NCI-H1048 (cell line): Measurements from ENCODE around the gene KREMEN2.
"Not testable (repeated sequence)": the region's sequence is repeated elsewhere in the genome, so short reads cannot be mapped to it uniquely, and the experiment has no call there.

ENCODE experiments used
- DNase-seq: peaks from one replicate; lab custom pipeline; 2025; lab: John Stamatoyannopoulos, UW

The KREMEN2 gene

DNA sequence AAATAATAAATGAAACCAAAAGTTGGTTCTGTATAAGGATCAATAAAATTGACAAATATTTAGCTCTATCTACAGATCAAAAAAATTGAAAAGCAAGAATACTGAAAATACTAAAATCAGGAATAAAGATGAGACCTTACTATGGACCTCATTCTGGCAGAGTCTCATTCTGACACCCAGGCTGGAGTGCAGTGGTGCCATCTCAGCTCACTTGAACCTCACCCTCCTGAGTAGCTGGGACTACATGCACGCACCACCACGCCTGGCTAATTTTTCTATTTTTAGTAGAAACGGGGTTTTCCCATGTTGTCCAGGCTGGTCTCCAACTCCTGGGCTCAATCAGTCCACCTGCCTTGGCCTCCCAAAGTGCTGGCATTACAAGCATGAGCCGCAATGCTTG, 22.0 kb upstream of the KREMEN2 start:
- DNase-seq, result no peak

DNA sequence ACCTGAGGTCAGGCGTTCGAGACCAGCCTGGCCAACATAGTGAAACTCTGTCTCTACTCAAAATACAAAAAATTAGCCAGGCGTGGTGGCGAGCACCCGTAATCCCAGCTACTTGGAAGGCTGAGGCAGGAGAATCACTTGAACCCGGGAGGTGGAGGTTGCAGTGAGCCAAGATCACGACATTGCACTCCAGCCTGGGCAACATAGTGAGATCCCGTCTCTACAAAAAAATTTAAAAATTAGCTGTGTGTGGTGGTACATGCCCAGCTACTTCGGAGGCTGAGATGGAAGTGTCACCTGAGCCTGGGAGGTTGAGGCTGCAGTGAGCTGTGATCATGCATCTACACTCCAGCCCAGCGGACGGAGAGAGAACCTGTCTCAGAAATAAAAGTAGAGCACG, 20.4 kb upstream of the KREMEN2 start:
- DNase-seq, result not testable (repeated sequence)

DNA sequence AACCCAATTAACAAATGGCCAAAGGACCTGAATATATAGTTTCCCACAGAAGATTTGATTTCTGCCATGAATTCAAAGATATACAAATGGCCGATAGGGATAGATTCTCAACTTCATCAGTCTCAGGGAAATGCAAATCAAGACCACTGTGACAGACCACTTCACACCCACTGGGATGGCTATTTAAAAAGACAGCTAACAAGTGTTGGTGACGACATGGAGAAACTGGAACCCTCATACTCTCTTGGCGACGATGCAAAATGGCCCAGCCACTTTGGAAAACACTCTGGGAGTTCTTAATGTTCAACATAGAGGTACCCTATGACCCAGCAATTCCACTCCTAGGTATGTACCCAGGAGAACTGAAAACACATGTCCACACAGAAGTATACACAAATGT, 17.4 kb upstream of the KREMEN2 start:
- DNase-seq, result no peak

DNA sequence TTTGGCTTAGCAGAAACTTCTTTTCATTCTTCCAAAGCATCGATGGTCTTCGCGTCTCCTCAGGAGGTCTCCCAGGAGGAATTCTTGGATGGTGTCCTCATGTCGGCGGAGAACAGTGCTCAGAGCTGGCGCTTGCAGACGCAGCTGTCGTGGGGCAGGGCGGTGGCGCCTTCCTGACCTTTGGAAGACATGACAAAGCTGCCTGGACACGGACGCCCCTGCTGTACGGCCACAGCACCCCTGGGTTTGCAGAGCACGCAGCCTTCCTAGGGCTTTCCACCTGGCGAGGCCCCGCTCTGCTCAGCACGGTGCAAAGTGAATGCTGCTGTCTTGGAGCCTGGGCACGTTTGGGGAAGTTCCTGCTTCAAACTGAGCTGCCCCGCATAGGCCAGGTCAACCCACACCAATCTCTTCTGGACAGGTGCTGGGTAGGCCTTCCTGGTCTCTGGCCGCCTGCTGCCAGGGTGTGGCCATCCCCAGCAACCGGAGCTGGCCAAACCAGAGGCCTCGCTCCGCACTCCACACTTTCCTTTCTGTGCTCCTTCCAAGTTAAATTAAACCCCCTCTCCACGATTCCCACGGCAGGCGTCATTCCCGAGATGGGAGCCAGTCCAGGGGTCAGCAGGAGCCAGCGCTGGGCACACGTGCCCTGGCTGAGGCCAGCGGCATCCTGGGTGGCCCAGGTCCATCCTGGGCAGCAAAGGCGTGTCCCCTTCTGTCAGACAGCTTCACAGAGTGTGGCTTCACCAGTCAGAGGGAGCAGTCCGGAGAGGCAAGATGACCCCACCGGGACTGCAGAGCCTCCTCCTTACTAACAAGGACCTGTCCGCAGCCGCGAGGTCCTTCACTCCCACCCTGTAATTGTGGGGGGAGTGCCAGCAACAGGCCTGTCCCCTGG, 15.0 kb upstream of the KREMEN2 start:
- no peak for DNase-seq

DNA sequence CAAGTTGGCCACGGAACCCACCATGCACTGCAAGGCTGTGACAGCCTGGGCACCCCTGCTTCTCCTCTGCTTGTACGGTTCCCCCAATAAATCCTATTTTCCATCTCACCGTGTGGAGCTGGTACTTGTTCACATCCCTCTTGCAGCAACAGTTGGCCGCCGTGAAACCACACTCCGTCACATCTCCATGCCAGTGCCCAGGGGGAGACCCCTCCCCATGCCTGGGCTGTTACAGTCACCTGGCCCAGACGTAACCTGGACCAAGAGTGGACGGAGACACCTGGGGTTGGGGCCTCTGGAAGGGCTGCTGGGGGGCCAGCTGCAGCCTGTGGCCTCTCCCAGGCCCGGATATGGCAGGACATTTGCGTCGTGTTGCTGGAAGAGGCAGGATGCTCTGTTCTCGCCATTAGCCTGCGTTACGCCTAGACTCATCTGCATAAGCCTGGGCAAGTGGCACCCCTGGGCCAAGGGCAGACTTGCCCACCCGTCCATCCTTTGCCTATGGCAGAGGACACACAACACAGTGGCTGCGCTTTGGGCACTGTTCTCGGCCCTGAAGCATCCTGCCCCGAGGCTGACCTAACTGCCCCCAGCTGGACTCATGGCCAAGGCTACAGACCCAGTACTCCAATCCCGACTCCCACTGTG, 14.2 kb upstream of the KREMEN2 start:
- no peak for DNase-seq

DNA sequence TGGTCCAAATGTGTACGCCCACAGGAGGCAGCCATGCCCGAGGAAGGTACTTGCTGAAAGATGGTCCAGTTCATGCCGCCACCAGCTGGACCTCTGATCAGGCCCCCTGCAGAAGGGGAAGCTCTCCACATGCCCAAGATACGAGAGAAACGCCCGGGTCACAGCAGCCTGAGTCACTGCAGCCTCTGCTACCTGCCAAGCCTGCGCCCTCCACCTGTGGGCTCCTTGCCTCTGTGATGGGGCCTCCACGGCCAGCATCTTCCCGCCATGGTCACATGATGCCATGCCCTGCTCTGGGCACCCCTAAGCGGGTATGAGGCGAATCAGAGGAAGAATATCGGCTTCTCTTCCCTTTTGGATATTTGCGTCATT, 13.7 kb upstream of the KREMEN2 start:
- no peak for DNase-seq

DNA sequence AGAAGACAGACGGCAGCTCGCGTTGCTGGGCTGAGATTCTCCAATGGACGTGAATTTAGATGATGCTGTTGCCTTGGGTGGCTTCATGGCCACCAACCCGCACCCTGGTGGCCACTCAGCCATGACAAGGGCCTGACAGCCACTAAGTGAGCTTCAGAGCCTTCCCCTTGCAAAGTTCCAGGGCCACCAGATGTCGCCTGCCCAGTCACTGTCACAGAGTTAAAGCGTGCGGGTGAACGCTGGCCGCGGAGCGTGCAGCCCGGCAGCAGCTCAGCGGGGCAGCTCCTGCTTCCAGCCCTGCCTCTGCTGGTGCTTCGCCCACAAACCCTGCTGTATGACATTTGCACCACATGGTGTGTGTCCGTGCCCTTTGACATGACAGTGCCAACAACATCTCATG, 13.3 kb upstream of the KREMEN2 start:
- no peak for DNase-seq

DNA sequence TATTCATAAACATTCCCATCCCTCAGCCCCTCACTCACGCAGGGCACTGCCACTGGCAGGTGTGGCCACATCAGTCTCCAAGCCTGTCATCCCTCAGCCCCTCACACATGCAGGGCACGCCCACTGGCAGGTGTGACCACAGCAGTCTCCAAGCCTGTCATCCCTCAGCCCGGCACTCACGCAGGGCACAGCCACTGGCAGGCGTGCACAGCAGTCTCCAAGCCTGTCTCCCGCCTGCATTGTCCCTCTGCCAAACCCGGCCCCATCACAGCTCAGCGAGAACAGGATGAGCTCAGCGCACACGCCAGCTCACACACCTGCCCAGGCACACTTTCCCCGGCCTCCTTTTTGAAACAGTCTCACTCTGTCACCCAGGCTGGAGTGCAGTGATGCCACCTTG, 11.4 kb upstream of the KREMEN2 start:
- DNase-seq, result no peak

DNA sequence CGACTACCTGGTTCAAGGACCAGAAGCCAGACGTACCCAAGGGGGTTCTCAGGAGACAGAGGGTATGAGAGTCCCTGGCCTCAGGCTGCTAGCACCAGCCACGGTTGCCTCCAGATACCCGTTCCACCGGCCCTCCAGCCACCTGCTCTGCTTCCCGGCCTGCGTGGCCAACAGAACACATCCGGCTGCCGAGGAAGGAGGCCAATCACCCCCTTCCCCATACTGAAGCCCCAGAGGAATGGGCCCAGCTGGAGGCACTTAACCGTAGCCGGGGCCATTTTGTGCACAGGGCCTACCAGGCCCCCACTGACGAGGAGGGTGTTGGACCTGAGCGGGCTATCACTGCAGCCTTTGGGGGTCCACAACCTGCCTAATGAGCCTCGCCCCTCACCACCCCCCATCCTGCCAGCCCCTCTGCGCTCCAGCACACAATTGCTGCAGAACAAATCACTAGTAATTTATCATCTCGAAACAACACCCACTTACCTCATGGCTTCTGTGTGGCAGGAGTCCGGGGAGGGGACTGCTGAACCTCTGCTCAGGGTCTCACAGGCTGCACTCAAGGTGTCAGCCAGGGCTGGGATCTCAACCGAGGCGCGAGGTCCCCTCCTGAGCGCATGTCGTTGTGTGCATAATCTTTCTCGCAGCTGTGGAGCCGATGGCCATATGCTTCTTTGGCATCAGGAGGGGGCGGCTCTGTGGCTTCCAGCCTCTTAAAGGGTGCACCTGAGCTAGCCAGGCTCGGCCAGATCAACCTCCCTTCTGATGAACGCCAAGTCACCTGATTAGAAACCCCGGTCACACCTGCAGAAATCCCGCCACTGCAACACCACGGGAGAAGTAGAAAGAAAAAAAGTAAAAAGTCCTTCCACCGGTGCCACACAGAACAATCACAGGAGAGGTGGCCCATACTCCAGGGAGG, 10.1 kb upstream of the KREMEN2 start:
- no peak for DNase-seq

DNA sequence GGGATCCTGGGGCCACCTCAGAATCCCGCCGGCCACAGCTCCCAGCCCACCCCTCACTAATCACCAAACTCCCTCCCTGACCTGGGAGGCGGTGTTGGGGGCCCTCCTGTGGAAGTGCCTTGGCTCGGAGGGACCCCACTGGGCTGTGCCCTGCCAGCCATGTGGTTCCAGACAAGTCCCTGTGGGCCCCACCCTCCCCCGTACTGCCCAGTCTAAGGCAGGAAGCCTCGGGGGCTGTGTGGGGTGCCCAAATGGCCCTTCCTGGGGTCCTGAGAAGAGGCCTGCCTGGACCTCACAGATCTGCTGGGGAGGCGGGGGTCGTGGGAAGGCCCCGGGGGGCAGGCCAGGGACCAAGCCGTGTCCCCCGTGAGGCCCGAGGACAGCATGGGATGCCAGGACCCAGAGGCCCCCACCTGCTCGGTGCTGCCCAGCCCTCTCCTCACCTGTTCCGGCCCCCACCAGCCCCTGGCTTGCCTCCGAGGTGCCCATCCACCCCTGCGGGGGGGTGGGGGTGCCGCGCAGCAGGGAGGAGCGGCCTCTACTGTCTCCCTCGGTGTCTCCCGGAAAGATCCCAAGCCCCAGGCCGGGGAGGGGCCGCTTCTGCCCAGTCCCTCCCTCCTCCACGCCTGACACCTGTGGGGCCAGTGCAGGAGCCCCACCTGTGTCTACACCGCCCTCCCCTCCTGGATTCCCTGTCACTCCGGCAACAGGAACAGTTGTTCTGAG, 9.3 kb upstream of the KREMEN2 start:
- DNase-seq, result no peak

DNA sequence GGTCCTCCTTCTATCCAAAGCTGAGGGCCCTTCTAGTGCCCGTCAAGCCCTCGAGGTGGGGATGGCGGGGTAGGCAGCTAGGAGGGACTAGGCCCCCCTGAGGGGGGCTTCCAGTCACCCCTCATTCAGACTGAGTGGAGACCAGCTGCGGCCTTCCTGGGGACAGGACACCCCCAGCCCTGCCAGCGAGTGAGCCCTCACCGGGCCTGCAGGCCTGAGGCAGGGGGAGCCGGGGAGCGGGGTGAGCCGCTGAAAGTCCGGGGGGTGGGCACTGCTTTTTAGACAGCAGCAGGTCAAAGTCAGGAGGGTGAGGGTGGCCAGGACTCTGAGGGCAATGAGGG, 8.7 kb upstream of the KREMEN2 start:
- DNase-seq, result no peak

DNA sequence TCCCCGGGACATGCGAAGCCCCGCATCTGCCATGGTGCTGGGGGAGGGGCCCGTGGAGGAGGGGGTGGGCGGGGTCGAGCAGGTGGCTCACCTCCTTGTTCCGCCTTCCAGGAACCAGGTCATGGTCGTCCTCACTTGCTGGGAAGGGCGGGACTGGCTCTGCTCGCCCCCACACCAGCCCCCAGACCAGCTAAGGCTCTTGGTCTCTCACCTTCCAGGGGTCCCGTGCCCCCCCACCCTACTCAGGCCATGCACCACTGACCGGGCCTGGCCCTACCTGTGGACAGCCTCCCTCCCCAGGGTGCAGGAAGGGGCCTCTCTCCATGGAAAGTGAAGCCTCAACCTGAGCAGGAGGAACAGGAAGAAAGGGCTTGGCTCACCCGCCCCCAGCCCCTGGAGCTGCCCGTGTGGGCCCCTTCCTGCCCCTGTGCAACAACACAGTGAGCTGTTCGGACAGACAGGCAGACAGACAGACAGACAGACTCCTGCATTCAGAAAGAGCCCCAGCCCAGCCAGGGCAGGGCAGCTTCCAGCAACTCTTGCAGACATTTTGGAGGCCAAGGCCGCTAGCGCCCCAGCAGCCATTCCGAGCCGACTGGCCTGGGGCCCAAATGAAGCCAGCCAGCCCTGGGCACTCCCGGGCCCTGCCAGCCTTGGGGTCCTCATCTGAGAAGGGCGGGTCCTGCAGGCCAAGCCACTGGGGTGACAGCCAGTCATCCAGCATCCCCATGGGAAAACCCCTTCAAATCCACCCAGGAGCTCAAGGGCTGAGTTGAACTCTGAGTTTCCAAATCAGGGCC, 8.1 kb upstream of the KREMEN2 start:
- no peak for DNase-seq

DNA sequence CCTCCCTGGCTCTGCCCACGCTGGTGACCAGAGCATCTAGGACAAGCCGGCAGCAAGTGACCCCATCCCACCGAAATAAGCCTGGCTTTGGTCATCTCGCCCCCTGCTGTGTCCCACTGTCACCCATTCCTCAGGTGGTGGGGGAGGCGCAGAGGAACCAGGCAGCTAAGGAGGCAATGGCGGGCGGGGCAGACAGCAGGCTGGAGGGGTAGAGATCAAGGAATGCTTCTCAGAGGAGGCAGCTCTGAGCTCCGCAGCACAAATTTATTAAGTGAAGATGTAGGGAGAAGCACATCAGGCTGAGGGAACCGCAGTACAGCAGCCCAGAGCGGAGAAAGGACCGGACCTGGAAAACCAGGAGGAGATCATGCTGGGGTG, 7.5 kb upstream of the KREMEN2 start:
- DNase-seq, result no peak

DNA sequence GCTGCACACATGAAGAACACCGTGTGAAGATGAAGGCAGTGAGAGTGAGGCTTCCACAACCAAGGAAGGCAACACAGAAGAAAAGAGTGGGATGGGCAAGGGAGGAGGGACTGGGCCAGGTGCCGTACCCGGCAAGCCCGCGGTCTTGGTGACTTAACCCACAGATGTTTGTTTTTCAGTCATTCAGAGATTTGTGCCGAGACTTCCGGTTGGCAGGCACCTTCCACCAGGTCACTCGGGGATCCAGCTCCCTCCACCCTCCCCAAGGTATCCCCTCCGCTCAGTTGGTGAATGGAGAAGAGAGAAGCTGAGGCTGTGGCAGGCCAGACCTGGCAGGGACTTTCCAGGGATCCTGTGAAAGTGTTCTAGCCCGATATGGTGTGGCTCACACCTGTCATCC, 4.9 kb upstream of the KREMEN2 start:
- no peak for DNase-seq

DNA sequence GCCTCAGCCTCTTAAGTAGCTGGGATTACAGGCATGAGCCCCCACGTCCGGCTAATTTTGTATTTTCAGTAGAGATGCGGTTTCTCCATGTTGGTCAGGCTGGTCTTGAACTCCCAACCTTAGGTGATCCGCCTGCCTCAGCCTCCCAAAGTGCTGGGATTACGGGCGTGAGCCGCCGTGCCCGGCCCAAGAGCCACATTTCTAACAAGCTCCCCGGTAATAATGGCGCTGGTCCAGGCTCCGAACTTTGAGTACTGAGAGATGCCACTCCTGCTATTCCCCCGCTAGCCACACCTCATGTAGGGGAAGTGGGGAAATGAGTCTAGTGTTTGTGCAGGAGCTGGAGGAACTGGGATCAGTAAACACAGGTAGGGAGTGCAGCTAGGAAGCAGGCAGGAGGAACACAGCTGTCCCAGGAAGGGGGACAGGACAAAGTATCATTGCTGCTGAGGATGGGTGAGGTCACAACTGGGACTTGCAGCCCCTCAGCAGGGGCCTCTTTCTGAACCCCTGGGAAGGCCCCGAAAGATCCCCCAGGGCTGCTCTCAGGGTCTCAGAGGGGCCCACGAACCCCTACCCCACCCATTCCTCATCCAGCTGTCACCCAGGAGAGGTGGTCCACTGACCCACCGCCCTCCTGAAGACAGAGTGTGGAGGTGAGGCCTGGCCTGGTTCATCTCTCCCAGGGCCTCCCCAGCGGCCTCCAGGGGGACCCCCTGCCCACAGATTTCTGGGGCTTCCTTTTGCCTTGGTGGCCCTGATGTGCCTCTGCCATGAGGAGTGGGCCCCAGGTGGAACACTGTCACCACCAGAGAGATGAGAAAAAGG, 3.7 kb upstream of the KREMEN2 start:
- DNase-seq, result no peak

DNA sequence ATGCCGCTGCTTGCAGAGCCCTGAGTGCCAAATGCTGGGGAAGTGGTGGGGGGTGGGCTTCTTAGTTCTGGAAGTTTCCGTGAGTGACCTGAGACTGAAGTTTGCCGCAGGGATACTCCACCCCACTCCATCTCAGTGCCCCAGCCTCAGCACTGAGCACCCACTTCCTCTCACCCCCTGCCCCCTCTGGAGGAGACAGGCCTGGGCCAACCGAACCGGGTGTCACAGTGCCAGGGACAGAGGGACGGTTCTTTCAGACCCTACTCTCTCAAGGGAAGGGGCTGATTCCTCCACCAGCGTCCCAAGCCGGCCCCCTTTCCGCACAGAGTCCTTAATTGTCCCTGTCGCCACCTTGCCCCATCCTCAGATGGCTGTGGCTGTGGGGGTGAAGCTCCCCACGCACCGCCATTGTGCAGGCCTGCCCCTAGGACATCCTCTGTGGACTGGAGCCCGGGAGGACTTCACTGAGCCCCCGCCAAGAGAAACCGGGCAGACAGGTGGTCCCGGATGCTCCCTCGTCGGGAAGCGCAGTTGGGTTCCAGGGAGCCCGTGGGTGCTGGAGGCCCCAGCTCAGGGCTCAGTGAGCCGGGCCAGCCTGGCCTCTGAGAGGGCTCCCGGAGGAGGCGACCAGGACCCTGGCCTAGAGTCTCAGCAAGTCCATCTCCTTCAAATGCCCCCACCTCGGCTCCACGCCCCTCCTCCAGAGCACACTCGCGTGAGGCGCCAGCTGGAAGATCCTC, 1.6 kb upstream of the KREMEN2 start:
- no peak for DNase-seq

DNA sequence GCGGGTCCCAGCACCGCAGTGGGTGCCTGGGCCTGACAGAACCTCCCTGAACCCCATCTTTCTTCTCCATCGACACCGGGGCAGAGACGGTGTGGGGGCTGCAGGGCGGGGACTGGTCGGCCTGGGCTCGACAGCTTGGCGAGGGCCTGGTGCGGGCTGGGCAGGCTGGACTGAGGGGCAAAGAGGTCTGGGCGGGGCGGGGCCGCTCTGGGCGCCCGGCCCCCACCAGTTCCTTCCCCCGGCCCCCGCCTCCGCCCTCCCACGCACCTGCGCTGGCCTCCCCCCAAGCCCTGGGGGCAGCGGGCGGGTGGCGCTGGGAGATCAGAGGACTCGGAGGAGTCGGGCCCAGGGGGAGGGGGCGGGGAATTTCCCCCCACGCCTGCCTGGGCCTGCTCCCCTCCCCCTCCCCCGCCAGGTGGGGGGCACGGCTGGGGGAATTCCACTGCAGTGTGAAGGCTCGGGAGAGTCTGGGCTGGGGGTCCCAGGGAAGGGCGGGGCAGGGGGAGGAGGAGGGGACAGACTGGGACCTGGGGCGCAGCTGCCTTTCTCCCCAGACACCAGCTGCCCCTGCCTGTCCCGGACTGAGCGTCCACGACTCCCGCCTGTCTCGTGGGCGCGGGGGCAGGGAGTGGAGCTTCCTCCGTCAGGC, 877 bp upstream of the KREMEN2 start:
- no peak for DNase-seq

DNA sequence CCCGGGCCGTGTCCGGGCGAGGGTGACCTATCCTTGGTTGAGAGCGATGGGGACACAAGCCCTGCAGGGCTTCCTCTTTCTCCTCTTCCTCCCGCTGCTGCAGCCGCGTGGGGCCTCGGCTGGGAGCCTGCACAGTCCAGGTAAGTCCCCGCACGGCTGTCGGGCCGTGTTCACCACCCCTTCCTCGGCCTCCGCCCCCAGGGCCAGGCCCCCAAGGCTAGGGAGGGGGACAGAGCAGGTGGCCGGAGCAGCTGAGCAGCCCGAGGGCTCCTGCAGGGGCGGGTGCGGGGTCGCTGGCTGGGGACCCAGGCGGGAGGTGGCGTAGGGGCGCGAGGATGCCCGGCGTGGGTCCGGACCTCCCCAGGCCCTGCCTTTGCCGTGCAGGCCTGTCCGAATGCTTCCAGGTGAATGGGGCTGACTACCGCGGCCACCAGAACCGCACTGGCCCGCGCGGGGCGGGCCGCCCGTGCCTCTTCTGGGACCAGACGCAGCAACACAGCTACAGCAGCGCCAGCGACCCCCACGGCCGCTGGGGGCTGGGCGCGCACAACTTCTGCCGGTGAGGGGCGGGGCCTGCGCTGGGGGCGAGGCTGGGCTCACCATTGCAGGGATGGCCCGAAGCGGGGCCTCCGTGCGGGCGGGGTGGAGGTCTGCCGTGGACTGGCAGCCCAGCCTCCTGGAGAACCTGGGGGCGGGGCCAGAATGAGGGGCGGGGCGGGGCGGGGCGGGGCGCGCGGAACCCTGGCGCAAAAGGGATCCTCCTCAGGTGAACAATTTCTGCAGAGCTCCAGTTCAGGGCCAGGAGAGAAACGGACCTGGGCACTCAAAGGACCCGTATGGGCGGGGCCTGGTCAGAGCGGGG, 631 bp downstream of the KREMEN2 start:
- no peak for DNase-seq
